GM06990 (cell line): ENCODE results near the gene AMMECR1L.
"Not testable (repeated sequence)": the region's sequence is repeated elsewhere in the genome, so short reads cannot be mapped to it uniquely, and the experiment has no call there.

Experiments used
- DNase-seq: peaks from one replicate; pipeline ENCODE4 v3.0.0-alpha.2; 2011; ENCODE audit not compliant: insufficient read length; ENCODE audit errors: extremely low read depth
- H3K27me3 ChIP-seq: replicated peaks from 2 replicates; pipeline ENCODE4 v1.6.0; 2011; ENCODE audit warnings: low read length; ENCODE audit not compliant: control insufficient read depth, insufficient read depth
- H3K36me3 ChIP-seq: 2 replicates; pipeline ENCODE4 v1.5.1; 2011; ENCODE audit warnings: low read length; ENCODE audit not compliant: control insufficient read depth, insufficient read depth
- H3K4me3 ChIP-seq: replicated peaks from 2 replicates; pipeline ENCODE4 v1.5.1; 2011; ENCODE audit warnings: low read depth, mild to moderate bottlenecking, control low read depth, low read length
- CTCF ChIP-seq: IDR thresholded peaks from 2 replicates; pipeline ENCODE4 v1.5.1; 2011; ENCODE audit warnings: low read length, control low read depth, mild to moderate bottlenecking, inconsistent platforms; ENCODE audit not compliant: insufficient read depth, poor library complexity, severe bottlenecking

Gene AMMECR1L

GRCh38 chr2:127888772-127889171, 3.0 kb upstream of the AMMECR1L start:
- TF ChIP-seq CTCF, result no peak
- no peaks in the 10 kb centered on the region for H3K27me3 ChIP-seq

GRCh38 chr2:127887776-127888130, 2.0 kb upstream of the AMMECR1L start:
- Histone ChIP-seq H3K4me3 (no peak overlapping the region), H3K27me3 (no peaks in the 10 kb centered on the region), H3K36me3 (no peaks in the 10 kb centered on the region)
- no peak for DNase-seq
- TF ChIP-seq CTCF, result no peak

More at GRCh38 chr2:127888772-127889171, 3.0 kb upstream of the AMMECR1L start:
- DNase-seq, result no peak
- no peaks in the 10 kb centered on the region for H3K36me3 ChIP-seq
- no peak overlapping the region for H3K4me3 ChIP-seq

- Histone ChIP-seq H3K36me3 (no peaks in the 10 kb centered on the region), H3K4me3 (peak overlapping the region; percentile 46), H3K27me3 (no peaks in the 10 kb centered on the region)
- no peak for DNase-seq
- TF ChIP-seq CTCF, result no peak
Measured at GRCh38 chr2:127887082-127887775, 1.5 kb upstream of the AMMECR1L start.

GRCh38 chr2:127886593-127886935, 808 bp upstream of the AMMECR1L start:
- DNase-seq, result peak; percentile 57
- peak overlapping the region; percentile 71 for H3K4me3 ChIP-seq
- not testable (repeated sequence) for H3K27me3 ChIP-seq, H3K36me3 ChIP-seq

GRCh38 chr2:127884861-127885740, 655 bp downstream of the AMMECR1L start:
- not testable (repeated sequence) for H3K36me3 ChIP-seq, H3K27me3 ChIP-seq, DNase-seq
- H3K4me3 ChIP-seq, result peak overlapping the region; percentile 76

- Histone ChIP-seq H3K27me3 (no peaks in the 10 kb centered on the region), H3K36me3 (no peaks in the 10 kb centered on the region; the same call in 1 of the 2 replicates), H3K4me3 (peak overlapping the region; percentile 76)
- TF ChIP-seq CTCF, result no peak
- DNase-seq, result no peak
Measured at GRCh38 chr2:127884436-127884835, 1.3 kb downstream of the AMMECR1L start.
